Fibroblast of lung (primary cell): ENCODE data around the gene WAPL. TPM values are rescaled to one million over a fixed set of nuclear protein-coding genes. Genes with fewer than 3 reads are reported as not detected.

Experiments used
- DNase-seq, 2 donors: peaks; one replicate each; pipeline versions ENCODE4 v3.0.0 to v3.0.0-alpha.2; 2010; ENCODE audit warnings: low read depth in 2 of 2
- H2AFZ ChIP-seq: 2 replicates; pipeline ENCODE4 v1.5.1; 2012; ENCODE audit warnings: low read length, control low read depth, inconsistent platforms
- H3K27ac ChIP-seq: 2 replicates; pipeline ENCODE4 v1.5.1; 2011; ENCODE audit warnings: low read length, control low read depth; ENCODE audit not compliant: insufficient read depth
- H3K27me3 ChIP-seq: 2 replicates; pipeline ENCODE4 v1.5.1; 2011; ENCODE audit warnings: mild to moderate bottlenecking, low read length; ENCODE audit not compliant: control insufficient read depth, insufficient read depth
- H3K36me3 ChIP-seq: 2 replicates; pipeline ENCODE4 v1.5.1; 2011; ENCODE audit warnings: low read length; ENCODE audit not compliant: control insufficient read depth, insufficient read depth
- H3K4me1 ChIP-seq: 2 replicates; pipeline ENCODE4 v1.5.1; 2011; ENCODE audit warnings: low read length; ENCODE audit not compliant: control insufficient read depth, insufficient read depth; ENCODE audit errors: extremely low read depth
- H3K4me2 ChIP-seq: 2 replicates; pipeline ENCODE4 v1.5.1; 2011; ENCODE audit warnings: low read length, control low read depth; ENCODE audit not compliant: insufficient read depth; ENCODE audit errors: extremely low read depth
- H3K4me3 ChIP-seq, 4 experiments: fragments of 200-600 bp in 1 of 4; sonication (generic) in 1 of 4; replicated peaks in 1 of 4; 2 replicates each; pipeline ENCODE4 v1.5.1; 2011 to 2016; ENCODE audit warnings: low read length in 4 of 4, low read depth in 3 of 4, mild to moderate bottlenecking in 3 of 4, control low read depth in 2 of 4, inconsistent platforms in 1 of 4, mixed read lengths in 1 of 4; ENCODE audit not compliant: insufficient read depth in 1 of 4; ENCODE audit errors: control extremely low read depth in 1 of 4
- H3K79me2 ChIP-seq: 2 replicates; pipeline ENCODE4 v1.5.1; 2012; ENCODE audit warnings: mild to moderate bottlenecking, low read length, inconsistent platforms; ENCODE audit not compliant: control insufficient read depth, insufficient read depth
- H3K9ac ChIP-seq: 2 replicates; pipeline ENCODE4 v1.5.1; 2011; ENCODE audit warnings: mild to moderate bottlenecking, low read length, control low read depth; ENCODE audit not compliant: insufficient read depth
- H3K9me3 ChIP-seq: 2 replicates; pipeline ENCODE4 v1.5.1; 2012; ENCODE audit warnings: low read depth, low read length; ENCODE audit not compliant: control insufficient read depth, insufficient read depth
- H4K20me1 ChIP-seq: 2 replicates; pipeline ENCODE4 v1.5.1; 2011; ENCODE audit warnings: low read length; ENCODE audit not compliant: control insufficient read depth, insufficient read depth; ENCODE audit errors: extremely low read depth
- EZH2 ChIP-seq: IDR thresholded peaks from 2 replicates; pipeline ENCODE4 v1.5.1; 2012; ENCODE audit warnings: low read length, control low read depth, mild to moderate bottlenecking; ENCODE audit errors: missing control alignments
- polyA plus RNA-seq, 2 donors: library from polyadenylated mRNA; depleted of rRNA in 1 of 2; stranded (reverse) in 1 of 2; unstranded in 1 of 2; fragments of >200 nt; gene quantifications; 2 replicates each; pipeline ENCODE4 v1.2.1, GENCODE V29; 2011 to 2012; ENCODE audit warnings: missing spikeins in 1 of 2
- total RNA-seq: library from RNA; depleted of rRNA; stranded (reverse); fragments of >200 nt; gene quantifications from 2 replicates; pipeline ENCODE4 v1.2.1, GENCODE V29; 2014
- TF ChIP-seq, protein P1 (sequence below), 2 donors: IDR thresholded peaks in 1 of 2; conservative IDR thresholded peaks in 1 of 2; 1 replicate in 1 of 2; 2 replicates in 1 of 2; pipeline ENCODE4 v1.5.1; 2011 to 2012; ENCODE audit warnings: low read length in 2 of 2, control low read depth in 1 of 2, inconsistent platforms in 1 of 2, low read depth in 1 of 2, mild to moderate bottlenecking in 1 of 2

Gene WAPL
- total and polyA plus RNA-seq, 2 donors (not counting 1 experiment from before 2014, with no cell fraction given) = 24.6 to 50.4 TPM

DNA sequence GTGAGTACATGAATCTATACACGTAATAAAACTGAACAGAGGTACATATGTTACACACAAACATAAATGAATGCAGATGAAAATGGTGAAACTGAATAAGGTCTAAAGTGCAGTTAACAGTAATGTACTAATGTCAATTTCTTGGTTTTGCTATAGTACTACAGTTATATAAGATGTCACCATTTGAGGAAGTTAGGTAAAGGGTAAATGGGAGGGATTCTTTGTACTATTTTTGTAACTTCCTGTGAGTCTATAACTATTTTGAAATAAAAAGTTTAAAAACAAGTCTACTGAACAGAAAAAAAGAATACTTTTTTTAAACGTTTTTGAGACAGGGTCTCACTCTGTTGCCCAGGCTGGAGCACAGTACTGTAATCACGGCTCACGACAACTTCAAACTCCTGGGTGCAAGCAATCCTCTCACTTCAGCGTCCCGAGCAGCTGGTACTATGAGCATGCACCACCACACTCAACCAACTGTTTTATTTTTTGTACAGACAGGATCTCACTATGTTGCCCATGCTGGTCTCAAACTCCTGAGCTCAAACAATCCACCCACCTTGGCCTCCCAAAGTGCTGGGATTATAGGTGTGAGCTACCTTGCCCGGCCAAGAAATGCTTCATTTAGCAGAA, 71.5 kb downstream of the WAPL start:
- Histone ChIP-seq H3K27ac (no peak overlapping the region), H3K9ac (no peak overlapping the region), H2AFZ (no peak overlapping the region), H3K79me2 (no peaks in the 10 kb centered on the region), H3K4me2 (no peak overlapping the region), H4K20me1 (no peaks in the 10 kb centered on the region), H3K4me1 (no peaks in the 10 kb centered on the region), H3K9me3 (no peaks in the 10 kb centered on the region), H3K27me3 (no peaks in the 10 kb centered on the region), H3K36me3 (peaks cover 4% of the 10 kb centered on the region), H3K4me3 (no peak overlapping the region)
- TF ChIP-seq, protein P1, sequence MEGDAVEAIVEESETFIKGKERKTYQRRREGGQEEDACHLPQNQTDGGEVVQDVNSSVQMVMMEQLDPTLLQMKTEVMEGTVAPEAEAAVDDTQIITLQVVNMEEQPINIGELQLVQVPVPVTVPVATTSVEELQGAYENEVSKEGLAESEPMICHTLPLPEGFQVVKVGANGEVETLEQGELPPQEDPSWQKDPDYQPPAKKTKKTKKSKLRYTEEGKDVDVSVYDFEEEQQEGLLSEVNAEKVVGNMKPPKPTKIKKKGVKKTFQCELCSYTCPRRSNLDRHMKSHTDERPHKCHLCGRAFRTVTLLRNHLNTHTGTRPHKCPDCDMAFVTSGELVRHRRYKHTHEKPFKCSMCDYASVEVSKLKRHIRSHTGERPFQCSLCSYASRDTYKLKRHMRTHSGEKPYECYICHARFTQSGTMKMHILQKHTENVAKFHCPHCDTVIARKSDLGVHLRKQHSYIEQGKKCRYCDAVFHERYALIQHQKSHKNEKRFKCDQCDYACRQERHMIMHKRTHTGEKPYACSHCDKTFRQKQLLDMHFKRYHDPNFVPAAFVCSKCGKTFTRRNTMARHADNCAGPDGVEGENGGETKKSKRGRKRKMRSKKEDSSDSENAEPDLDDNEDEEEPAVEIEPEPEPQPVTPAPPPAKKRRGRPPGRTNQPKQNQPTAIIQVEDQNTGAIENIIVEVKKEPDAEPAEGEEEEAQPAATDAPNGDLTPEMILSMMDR (conservative IDR thresholded peaks at IDR 0.05 in 1 of 2, IDR thresholded peaks at IDR 0.05 in 1 of 2; ENCODE audit: low read depth in 1 of 2, low read length in 2 of 2) = no peak
- TF ChIP-seq EZH2 = no peak
- no peak for DNase-seq

DNA sequence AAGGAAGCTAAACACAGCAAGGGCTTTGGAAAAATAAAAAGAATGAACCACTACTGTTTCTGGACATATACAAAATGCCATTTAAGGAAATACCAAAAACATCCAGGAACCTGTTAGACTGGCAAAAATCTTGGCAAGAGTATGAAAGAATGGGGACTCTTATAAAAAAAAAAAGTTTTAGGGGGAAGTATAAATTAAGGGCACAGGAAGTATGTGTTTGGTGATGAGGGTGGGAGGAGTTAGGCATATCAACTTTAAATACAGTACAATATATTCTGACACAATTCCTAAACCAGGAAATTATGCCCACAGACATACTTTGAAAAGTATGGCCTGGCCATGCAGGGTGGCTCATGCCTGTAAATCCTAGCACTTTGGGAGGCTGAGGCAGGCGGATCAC, 74.2 kb downstream of the WAPL start:
- no peak for TF ChIP-seq EZH2
- TF ChIP-seq, protein P1 (conservative IDR thresholded peaks at IDR 0.05 in 1 of 2, IDR thresholded peaks at IDR 0.05 in 1 of 2; ENCODE audit: low read depth in 1 of 2, low read length in 2 of 2) = no peak
- Histone ChIP-seq H3K27ac (no peak overlapping the region), H3K4me2 (no peak overlapping the region), H3K9me3 (no peaks in the 10 kb centered on the region), H4K20me1 (no peaks in the 10 kb centered on the region), H3K9ac (no peak overlapping the region), H3K36me3 (peaks cover 4% of the 10 kb centered on the region), H2AFZ (no peak overlapping the region), H3K4me3 (no peak overlapping the region), H3K27me3 (no peaks in the 10 kb centered on the region), H3K4me1 (no peaks in the 10 kb centered on the region), H3K79me2 (no peaks in the 10 kb centered on the region)
- no peak for DNase-seq

DNA sequence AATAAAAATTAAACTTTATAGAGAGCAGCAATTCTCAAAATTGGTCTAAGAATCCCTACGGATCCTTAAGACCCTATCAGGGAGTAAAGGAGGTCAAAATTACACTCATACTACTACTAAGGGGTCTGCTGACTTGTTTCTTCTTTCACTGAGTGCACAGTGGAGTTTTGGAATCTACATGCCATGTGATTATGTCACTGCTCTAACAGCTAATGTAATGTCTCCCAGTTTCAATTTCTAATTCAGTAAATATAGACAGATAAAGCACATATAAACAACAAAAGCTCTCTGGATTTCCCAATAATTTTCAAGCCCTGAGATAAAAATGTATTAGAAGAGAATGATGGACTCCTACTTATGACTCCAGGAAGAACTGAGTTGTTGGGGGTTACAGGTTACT, 74.6 kb downstream of the WAPL start:
- H3K27me3 ChIP-seq = no peaks in the 10 kb centered on the region
- H3K9ac ChIP-seq = no peak overlapping the region
- no peaks in the 10 kb centered on the region for H3K9me3 ChIP-seq
- no peak for TF ChIP-seq EZH2
- TF ChIP-seq, protein P1 (conservative IDR thresholded peaks at IDR 0.05 in 1 of 2, IDR thresholded peaks at IDR 0.05 in 1 of 2; ENCODE audit: low read depth in 1 of 2, low read length in 2 of 2) = no peak
- no peak overlapping the region for H3K4me3 ChIP-seq
- no peaks in the 10 kb centered on the region for H3K4me1 ChIP-seq
- no peak overlapping the region for H3K27ac ChIP-seq
- no peaks in the 10 kb centered on the region for H4K20me1 ChIP-seq
- DNase-seq = peak in 1 of 2 donors; percentile 33
- peaks cover 4% of the 10 kb centered on the region for H3K36me3 ChIP-seq
- H3K79me2 ChIP-seq = no peaks in the 10 kb centered on the region
- H3K4me2 ChIP-seq = no peak overlapping the region
- H2AFZ ChIP-seq = no peak overlapping the region
